K562 (cell line): ENCODE results near the gene GLYAT. TPM values are rescaled to one million over a fixed set of nuclear protein-coding genes. Genes with fewer than 3 reads are reported as not detected.

Experiments used
- BCL6 ChIP-seq: fragments of 250-450 bp; sonication (Bioruptor Pico); IDR thresholded peaks from 2 replicates; pipeline ENCODE4 v1.4.0; 2020
- BRF1 ChIP-seq: IDR thresholded peaks from 3 replicates; pipeline ENCODE4 v1.6.1; 2011; ENCODE audit warnings: borderline replicate concordance, mild to moderate bottlenecking; ENCODE audit not compliant: insufficient read length; ENCODE audit errors: extremely low read depth
- CHD2 ChIP-seq: IDR thresholded peaks from 2 replicates; pipeline ENCODE4 v1.6.1; 2011; ENCODE audit warnings: low read depth, low read length
- DIDO1 ChIP-seq: fragments of 450-650 bp; IDR thresholded peaks from 2 replicates; pipeline ENCODE4 v1.6.1; 2016; ENCODE audit warnings: low read depth, missing biosample characterization, missing genetic modification characterization
- EP400 ChIP-seq: fragments of 450-650 bp; IDR thresholded peaks from 2 replicates; pipeline ENCODE4 v1.6.1; 2017; ENCODE audit warnings: antibody characterized with exemption, mild to moderate bottlenecking, moderate library complexity
- FOXJ3 ChIP-seq: sonication (generic); formaldehyde crosslinking; IDR thresholded peaks from 2 replicates; pipeline ENCODE4 v1.4.0; 2020; ENCODE audit warnings: mild to moderate bottlenecking, missing genetic modification reagents
- IRF2 ChIP-seq: sonication (generic); formaldehyde crosslinking; IDR thresholded peaks from 2 replicates; pipeline ENCODE4 v1.8.1; 2022; ENCODE audit warnings: mild to moderate bottlenecking, missing genetic modification reagents
- KDM1A ChIP-seq, 2 experiments: fragments of 450-650 bp; IDR thresholded peaks; 2 replicates each; pipeline ENCODE4 v1.6.1; 2016; ENCODE audit warnings: mild to moderate bottlenecking in 2 of 2
- MEF2A ChIP-seq: IDR thresholded peaks from 2 replicates; pipeline ENCODE4 v1.6.1; 2011; ENCODE audit warnings: low read depth, mild to moderate bottlenecking, low read length, moderate library complexity; ENCODE audit not compliant: control insufficient read depth
- MTA1 ChIP-seq: fragments of 450-650 bp; IDR thresholded peaks from 2 replicates; pipeline ENCODE4 v1.6.1; 2017; ENCODE audit warnings: borderline replicate concordance
- MTF1 ChIP-seq: fragments of 250-450 bp; sonication (Bioruptor Pico); IDR thresholded peaks from 2 replicates; pipeline ENCODE4 v1.9.0; 2021; ENCODE audit warnings: moderate library complexity, mild to moderate bottlenecking, inconsistent platforms, borderline replicate concordance
- PHF20 ChIP-seq: fragments of 450-650 bp; IDR thresholded peaks from 2 replicates; pipeline ENCODE4 v1.6.1; 2018; ENCODE audit not compliant: partially characterized antibody
- PML ChIP-seq: IDR thresholded peaks from 2 replicates; pipeline ENCODE4 v1.6.1; 2012; ENCODE audit warnings: low read length, inconsistent platforms
- SOX6 ChIP-seq: fragments of 450-650 bp; IDR thresholded peaks from 2 replicates; pipeline ENCODE4 v1.6.1; 2014; ENCODE audit warnings: mild to moderate bottlenecking
- STAG1 ChIP-seq: sonication (generic); formaldehyde crosslinking; IDR thresholded peaks from 2 replicates; pipeline ENCODE4 v1.5.0; 2020; ENCODE audit warnings: missing genetic modification reagents, borderline replicate concordance
- TOE1 ChIP-seq, 2 experiments: fragments of 450-650 bp in 1 of 2; sonication (generic) in 1 of 2; formaldehyde crosslinking in 1 of 2; IDR thresholded peaks; 2 replicates each; pipeline versions ENCODE4 v1.7.1 to v1.8.0; 2016 to 2022; ENCODE audit warnings: borderline replicate concordance in 2 of 2, mild to moderate bottlenecking in 2 of 2, antibody characterized with exemption in 1 of 2, inconsistent platforms in 1 of 2, low read depth in 1 of 2, missing genetic modification reagents in 1 of 2, moderate library complexity in 1 of 2
- TSC22D4 ChIP-seq: fragments of 450-650 bp; IDR thresholded peaks from 2 replicates; pipeline ENCODE4 v1.6.1; 2016; ENCODE audit warnings: missing genetic modification characterization, missing biosample characterization, control low read depth
- YY1 ChIP-seq, 3 experiments: IDR thresholded peaks; 2 replicates each; pipeline ENCODE4 v1.6.1; 2011; ENCODE audit warnings: low read length in 2 of 3, mild to moderate bottlenecking in 2 of 3, moderate library complexity in 2 of 3, borderline replicate concordance in 1 of 3, control low read depth in 1 of 3, low read depth in 1 of 3; ENCODE audit not compliant: insufficient read depth in 3 of 3, insufficient replicate concordance in 2 of 3, control insufficient read depth in 1 of 3, insufficient read length in 1 of 3; ENCODE audit errors: extremely low read depth in 1 of 3
- ZNF282 ChIP-seq: sonication (generic); formaldehyde crosslinking; IDR thresholded peaks from 2 replicates; pipeline ENCODE4 v1.8.1; 2023; ENCODE audit warnings: missing genetic modification reagents
- polyA plus RNA-seq, 8 experiments: library from polyadenylated mRNA; depleted of rRNA in 4 of 8; stranded (reverse) in 5 of 8; unstranded in 3 of 8; fragments of >200 nt; fragmentation: Nextera tagmentation in 2 of 8; fragmentation: Illumina TruSeq in 1 of 8; extraction: Ambion mirVana in 2 of 8; extraction: Trizol in 1 of 8; gene quantifications; 2 replicates each; pipeline versions ENCODE4 v1.2.1 to v1.2.3, GENCODE V29; 2011 to 2014; ENCODE audit warnings: inconsistent platforms in 1 of 8, missing spikeins in 1 of 8
- total RNA-seq, 7 experiments: library from RNA; depleted of rRNA in 6 of 7; stranded (reverse); fragments of >200 nt in 6 of 7; fragmentation: Illumina TruSeq in 2 of 7; extraction: Trizol in 2 of 7; gene quantifications; 2 replicates each; pipeline versions ENCODE4 v1.2.1 to v1.2.3, GENCODE V29; 2011 to 2021; ENCODE audit warnings: low replicate concordance in 1 of 7
- TF ChIP-seq, protein P1 (sequence below): sonication (generic); formaldehyde crosslinking; IDR thresholded peaks from 2 replicates; pipeline ENCODE4 v1.5.0; 2020; ENCODE audit warnings: missing genetic modification reagents
- TF ChIP-seq, protein P2 (sequence below), 3 experiments: IDR thresholded peaks in 2 of 3; conservative IDR thresholded peaks in 1 of 3; 2 replicates each; pipeline ENCODE4 v1.5.1; 2011 to 2012; ENCODE audit warnings: low read length in 3 of 3, mild to moderate bottlenecking in 3 of 3, control low read depth in 2 of 3, improper control_type of control experiment in 1 of 3, inconsistent platforms in 1 of 3, low read depth in 1 of 3, mixed read lengths in 1 of 3, moderate library complexity in 1 of 3; ENCODE audit not compliant: insufficient read depth in 2 of 3
- TF ChIP-seq, protein P3 (sequence below): fragments of 450-650 bp; formaldehyde crosslinking; IDR thresholded peaks from 2 replicates; pipeline ENCODE4 v1.4.0; 2020; ENCODE audit warnings: mild to moderate bottlenecking, moderate library complexity
- TF ChIP-seq, protein P4 (sequence below): fragments of 450-650 bp; formaldehyde crosslinking; IDR thresholded peaks from 2 replicates; pipeline ENCODE4 v1.4.0; 2020; ENCODE audit warnings: mild to moderate bottlenecking, mixed read lengths

The GLYAT gene
- total and polyA plus RNA-seq, 9 of the 15 experiments (the other 6 are each of a cell fraction or from before 2014, with no cell fraction given), result not detected

DNA sequence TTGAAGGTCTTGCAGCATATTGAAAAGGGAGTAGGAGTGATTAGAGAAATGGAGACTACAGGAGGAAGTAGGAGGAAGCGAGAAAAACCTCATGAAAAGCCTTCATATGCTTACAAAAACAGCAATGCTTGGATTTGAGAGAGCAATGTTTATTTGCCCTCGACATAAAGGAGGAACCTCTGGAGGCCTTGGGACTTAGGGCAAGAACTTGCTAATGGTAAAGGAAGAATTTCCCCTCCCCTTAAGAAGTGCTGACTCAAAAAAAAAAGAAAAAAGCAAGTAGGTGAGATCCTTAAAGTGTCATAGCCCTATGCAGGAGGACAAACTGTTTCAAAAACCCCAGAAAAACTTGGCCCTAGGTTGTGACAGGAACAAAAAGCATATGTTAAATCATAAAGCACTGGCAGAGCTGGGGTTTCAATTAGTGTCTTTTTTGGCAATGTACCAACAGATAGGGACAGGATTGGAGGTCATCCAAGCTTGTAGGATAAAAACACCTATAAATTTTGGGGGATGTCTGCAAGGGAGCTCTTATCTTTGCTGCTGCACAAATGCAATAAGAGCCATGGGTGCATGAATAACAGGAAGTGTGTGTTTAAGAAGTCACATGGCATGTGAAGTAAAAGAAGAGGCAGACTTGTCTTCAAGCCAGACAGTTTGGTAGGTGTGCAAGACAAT is 4.9 kb downstream of the GLYAT start (continued):
- TF ChIP-seq YY1 (IDR thresholded peaks at IDR 0.05; ENCODE audit: borderline replicate concordance in 1 of 3, control insufficient read depth in 1 of 3, extremely low read depth in 1 of 3, insufficient read depth in 3 of 3, insufficient read length in 1 of 3, insufficient replicate concordance in 2 of 3, low read depth in 1 of 3, low read length in 2 of 3) (no peak), TOE1 (IDR thresholded peaks at IDR 0.05; ENCODE audit: borderline replicate concordance) (peak; percentile 23; the same call in 1 of the 2 replicates), TOE1 (CRISPR knock-in tag; IDR thresholded peaks at IDR 0.05; ENCODE audit: borderline replicate concordance, low read depth) (no peak), EP400 (peak; percentile 61), MTF1 (CRISPR knock-in tag) (no peak), SOX6 (peak; percentile 59), STAG1 (CRISPR knock-in tag) (no peak), TSC22D4 (tag) (no peak), KDM1A (IDR thresholded peaks at IDR 0.05) (peak; percentile 89 to 91), MEF2A (no peak), CHD2 (no peak), MTA1 (peak; percentile 26; the same call in 1 of the 2 replicates), PHF20 (no peak), BCL6 (CRISPR knock-in tag) (no peak), DIDO1 (tag) (no peak), ZNF282 (CRISPR knock-in tag) (no peak), FOXJ3 (CRISPR knock-in tag) (no peak), PML (0 out of 2 replicates have a peak, but pooled peaks have one; percentile 31), BRF1 (no peak), IRF2 (CRISPR knock-in tag) (no peak)
- TF ChIP-seq, protein P1, sequence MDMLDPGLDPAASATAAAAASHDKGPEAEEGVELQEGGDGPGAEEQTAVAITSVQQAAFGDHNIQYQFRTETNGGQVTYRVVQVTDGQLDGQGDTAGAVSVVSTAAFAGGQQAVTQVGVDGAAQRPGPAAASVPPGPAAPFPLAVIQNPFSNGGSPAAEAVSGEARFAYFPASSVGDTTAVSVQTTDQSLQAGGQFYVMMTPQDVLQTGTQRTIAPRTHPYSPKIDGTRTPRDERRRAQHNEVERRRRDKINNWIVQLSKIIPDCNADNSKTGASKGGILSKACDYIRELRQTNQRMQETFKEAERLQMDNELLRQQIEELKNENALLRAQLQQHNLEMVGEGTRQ (CRISPR knock-in tag), result peak; percentile 56
- TF ChIP-seq, protein P2, sequence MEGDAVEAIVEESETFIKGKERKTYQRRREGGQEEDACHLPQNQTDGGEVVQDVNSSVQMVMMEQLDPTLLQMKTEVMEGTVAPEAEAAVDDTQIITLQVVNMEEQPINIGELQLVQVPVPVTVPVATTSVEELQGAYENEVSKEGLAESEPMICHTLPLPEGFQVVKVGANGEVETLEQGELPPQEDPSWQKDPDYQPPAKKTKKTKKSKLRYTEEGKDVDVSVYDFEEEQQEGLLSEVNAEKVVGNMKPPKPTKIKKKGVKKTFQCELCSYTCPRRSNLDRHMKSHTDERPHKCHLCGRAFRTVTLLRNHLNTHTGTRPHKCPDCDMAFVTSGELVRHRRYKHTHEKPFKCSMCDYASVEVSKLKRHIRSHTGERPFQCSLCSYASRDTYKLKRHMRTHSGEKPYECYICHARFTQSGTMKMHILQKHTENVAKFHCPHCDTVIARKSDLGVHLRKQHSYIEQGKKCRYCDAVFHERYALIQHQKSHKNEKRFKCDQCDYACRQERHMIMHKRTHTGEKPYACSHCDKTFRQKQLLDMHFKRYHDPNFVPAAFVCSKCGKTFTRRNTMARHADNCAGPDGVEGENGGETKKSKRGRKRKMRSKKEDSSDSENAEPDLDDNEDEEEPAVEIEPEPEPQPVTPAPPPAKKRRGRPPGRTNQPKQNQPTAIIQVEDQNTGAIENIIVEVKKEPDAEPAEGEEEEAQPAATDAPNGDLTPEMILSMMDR (IDR thresholded peaks at IDR 0.05 in 2 of 3, conservative IDR thresholded peaks at IDR 0.05 in 1 of 3; ENCODE audit: insufficient read depth in 2 of 3, low read depth in 1 of 3, low read length in 3 of 3), result no peak
- TF ChIP-seq, protein P3, sequence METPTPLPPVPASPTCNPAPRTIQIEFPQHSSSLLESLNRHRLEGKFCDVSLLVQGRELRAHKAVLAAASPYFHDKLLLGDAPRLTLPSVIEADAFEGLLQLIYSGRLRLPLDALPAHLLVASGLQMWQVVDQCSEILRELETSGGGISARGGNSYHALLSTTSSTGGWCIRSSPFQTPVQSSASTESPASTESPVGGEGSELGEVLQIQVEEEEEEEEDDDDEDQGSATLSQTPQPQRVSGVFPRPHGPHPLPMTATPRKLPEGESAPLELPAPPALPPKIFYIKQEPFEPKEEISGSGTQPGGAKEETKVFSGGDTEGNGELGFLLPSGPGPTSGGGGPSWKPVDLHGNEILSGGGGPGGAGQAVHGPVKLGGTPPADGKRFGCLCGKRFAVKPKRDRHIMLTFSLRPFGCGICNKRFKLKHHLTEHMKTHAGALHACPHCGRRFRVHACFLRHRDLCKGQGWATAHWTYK, result no peak
- TF ChIP-seq, protein P4, sequence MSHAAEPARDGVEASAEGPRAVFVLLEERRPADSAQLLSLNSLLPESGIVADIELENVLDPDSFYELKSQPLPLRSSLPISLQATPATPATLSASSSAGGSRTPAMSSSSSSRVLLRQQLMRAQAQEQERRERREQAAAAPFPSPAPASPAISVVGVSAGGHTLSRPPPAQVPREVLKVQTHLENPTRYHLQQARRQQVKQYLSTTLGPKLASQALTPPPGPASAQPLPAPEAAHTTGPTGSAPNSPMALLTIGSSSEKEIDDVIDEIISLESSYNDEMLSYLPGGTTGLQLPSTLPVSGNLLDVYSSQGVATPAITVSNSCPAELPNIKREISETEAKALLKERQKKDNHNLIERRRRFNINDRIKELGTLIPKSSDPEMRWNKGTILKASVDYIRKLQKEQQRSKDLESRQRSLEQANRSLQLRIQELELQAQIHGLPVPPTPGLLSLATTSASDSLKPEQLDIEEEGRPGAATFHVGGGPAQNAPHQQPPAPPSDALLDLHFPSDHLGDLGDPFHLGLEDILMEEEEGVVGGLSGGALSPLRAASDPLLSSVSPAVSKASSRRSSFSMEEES (CRISPR knock-in tag), result no peak
